DND-41 (cell line): ENCODE results near the gene PEX14.

ENCODE experiments used
- ATAC-seq: fragments of 200-7000 bp; cut with Tn5 transposase; 3 replicates; pipeline ENCODE4 v1.9.1; 2021; ENCODE audit warnings: low read depth; ENCODE audit not compliant: insufficient read depth
- DNase-seq: peaks from one replicate; pipeline ENCODE4 v3.0.0-alpha.2; 2020
- H2AFZ ChIP-seq: 2 replicates; pipeline ENCODE4 v1.6.0; 2012; ENCODE audit warnings: low read depth, low read length
- H3K27ac ChIP-seq: 2 replicates; pipeline ENCODE4 v1.5.1; 2012; ENCODE audit warnings: low read length, inconsistent platforms
- H3K27me3 ChIP-seq: fragments of 200-600 bp; sonication (generic); 2 replicates; pipeline ENCODE4 v1.6.0; 2012; ENCODE audit warnings: low read length, mild to moderate bottlenecking, inconsistent platforms; ENCODE audit not compliant: insufficient read depth, poor library complexity
- H3K36me3 ChIP-seq: 2 replicates; pipeline ENCODE4 v1.5.1; 2012; ENCODE audit warnings: low read length, inconsistent platforms; ENCODE audit not compliant: insufficient read depth
- H3K4me1 ChIP-seq: 2 replicates; pipeline ENCODE4 v1.5.1; 2012; ENCODE audit warnings: mild to moderate bottlenecking, low read length; ENCODE audit not compliant: insufficient read depth
- H3K4me2 ChIP-seq: 2 replicates; pipeline ENCODE4 v1.6.0; 2012; ENCODE audit warnings: mild to moderate bottlenecking, moderate library complexity, low read length, inconsistent platforms; ENCODE audit not compliant: insufficient read depth
- H3K4me3 ChIP-seq, 2 experiments: fragments of 200-600 bp in 1 of 2; shearing (Covaris generic) in 1 of 2; 2 replicates each; pipeline ENCODE4 v1.5.1; 2012 to 2016; ENCODE audit warnings: inconsistent platforms in 2 of 2, low read length in 2 of 2, mild to moderate bottlenecking in 2 of 2, low read depth in 1 of 2, moderate library complexity in 1 of 2
- H3K79me2 ChIP-seq: 2 replicates; pipeline ENCODE4 v1.6.0; 2012; ENCODE audit warnings: low read length, inconsistent platforms; ENCODE audit not compliant: insufficient read depth
- H3K9ac ChIP-seq: 2 replicates; pipeline ENCODE4 v1.6.0; 2012; ENCODE audit warnings: low read depth, mild to moderate bottlenecking, inconsistent platforms, low read length, moderate library complexity
- H3K9me3 ChIP-seq: 2 replicates; pipeline ENCODE4 v1.5.1; 2012; ENCODE audit warnings: low read length, moderate library complexity, mild to moderate bottlenecking, inconsistent platforms; ENCODE audit not compliant: insufficient read depth, severe bottlenecking
- H4K20me1 ChIP-seq: 2 replicates; pipeline ENCODE4 v1.6.0; 2012; ENCODE audit warnings: low read length; ENCODE audit not compliant: insufficient read depth
- EZH2 ChIP-seq: IDR thresholded peaks from 3 replicates; pipeline ENCODE4 v1.6.1; 2012; ENCODE audit warnings: borderline replicate concordance, low read depth, mild to moderate bottlenecking, moderate library complexity, low read length, inconsistent platforms; ENCODE audit not compliant: severe bottlenecking
- TF ChIP-seq, protein P1 (sequence below): IDR thresholded peaks from 2 replicates; pipeline ENCODE4 v1.5.1; 2012; ENCODE audit warnings: borderline replicate concordance, low read length, moderate library complexity, mild to moderate bottlenecking; ENCODE audit not compliant: poor library complexity, severe bottlenecking; ENCODE audit errors: extremely low read depth

PEX14 gene

DNA sequence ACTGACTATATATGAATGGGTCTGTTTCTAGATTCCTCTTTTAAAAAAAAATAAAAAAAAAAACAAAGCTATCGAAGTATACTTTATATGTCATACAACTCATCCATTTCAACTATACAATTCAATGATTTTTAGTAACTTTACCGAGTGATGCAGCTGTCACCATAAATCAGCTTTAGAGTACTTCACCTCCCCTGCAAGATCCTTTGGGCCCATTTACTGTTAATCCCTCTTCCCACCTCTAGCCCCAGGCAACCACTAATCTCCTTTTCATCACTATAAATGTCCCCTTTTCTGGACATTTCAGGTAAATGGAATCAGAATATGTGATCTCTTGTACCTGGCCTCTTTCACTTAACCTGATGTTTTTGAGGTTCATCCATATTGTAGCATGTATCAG lies 133.9 kb downstream of the PEX14 start:
- DNase-seq, result no peak
- Histone ChIP-seq H2AFZ (no peak overlapping the region), H3K4me3 (no peak overlapping the region), H3K9ac (no peak overlapping the region), H3K9me3 (no peaks in the 10 kb centered on the region), H3K36me3 (no peaks in the 10 kb centered on the region), H3K27ac (no peak overlapping the region), H4K20me1 (peaks cover 8% of the 10 kb centered on the region), H3K79me2 (no peaks in the 10 kb centered on the region), H3K27me3 (no peaks in the 10 kb centered on the region), H3K4me1 (no peaks in the 10 kb centered on the region), H3K4me2 (no peak overlapping the region)
- TF ChIP-seq, protein P1, sequence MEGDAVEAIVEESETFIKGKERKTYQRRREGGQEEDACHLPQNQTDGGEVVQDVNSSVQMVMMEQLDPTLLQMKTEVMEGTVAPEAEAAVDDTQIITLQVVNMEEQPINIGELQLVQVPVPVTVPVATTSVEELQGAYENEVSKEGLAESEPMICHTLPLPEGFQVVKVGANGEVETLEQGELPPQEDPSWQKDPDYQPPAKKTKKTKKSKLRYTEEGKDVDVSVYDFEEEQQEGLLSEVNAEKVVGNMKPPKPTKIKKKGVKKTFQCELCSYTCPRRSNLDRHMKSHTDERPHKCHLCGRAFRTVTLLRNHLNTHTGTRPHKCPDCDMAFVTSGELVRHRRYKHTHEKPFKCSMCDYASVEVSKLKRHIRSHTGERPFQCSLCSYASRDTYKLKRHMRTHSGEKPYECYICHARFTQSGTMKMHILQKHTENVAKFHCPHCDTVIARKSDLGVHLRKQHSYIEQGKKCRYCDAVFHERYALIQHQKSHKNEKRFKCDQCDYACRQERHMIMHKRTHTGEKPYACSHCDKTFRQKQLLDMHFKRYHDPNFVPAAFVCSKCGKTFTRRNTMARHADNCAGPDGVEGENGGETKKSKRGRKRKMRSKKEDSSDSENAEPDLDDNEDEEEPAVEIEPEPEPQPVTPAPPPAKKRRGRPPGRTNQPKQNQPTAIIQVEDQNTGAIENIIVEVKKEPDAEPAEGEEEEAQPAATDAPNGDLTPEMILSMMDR, result no peak
- ATAC-seq, result no peak

DNA sequence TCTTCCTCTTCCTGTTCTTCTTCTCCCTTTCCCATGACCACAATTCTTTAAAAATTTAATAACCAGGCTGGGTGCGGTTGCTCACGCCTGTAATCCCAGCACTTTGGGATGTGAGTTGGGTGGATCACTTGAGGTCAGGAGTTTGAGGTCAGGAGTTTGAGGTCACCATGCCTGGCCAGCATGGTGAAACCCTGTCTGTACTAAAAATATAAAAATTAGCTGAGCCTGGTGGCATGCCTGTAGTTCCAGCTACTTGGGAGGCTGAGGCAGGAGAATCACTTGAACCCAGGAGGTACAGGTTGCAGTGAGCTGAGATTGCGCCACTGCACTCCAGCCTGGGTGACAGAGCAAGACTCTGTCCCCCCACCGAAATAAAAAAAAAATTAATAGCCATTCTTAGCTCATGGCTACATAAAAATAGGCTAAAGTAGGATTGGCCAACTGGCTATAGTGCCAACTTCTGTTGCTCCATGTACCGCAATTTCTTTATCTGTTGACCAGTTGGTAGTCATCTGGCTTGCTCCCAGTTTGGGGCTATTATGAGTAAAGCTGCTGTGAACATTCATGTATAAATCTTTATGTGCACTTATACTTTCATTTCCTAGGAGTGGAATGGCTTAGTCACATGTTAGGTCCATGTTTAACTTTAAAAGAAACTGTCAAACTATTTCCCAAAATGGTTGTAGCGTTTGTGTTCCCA lies 136.3 kb downstream of the PEX14 start:
- Histone ChIP-seq H3K79me2 (no peaks in the 10 kb centered on the region), H3K9ac (no peak overlapping the region), H3K4me2 (no peak overlapping the region), H3K36me3 (no peaks in the 10 kb centered on the region), H3K4me3 (no peak overlapping the region), H2AFZ (no peak overlapping the region), H3K27ac (no peak overlapping the region), H3K27me3 (no peaks in the 10 kb centered on the region), H4K20me1 (peaks cover 12% of the 10 kb centered on the region), H3K9me3 (no peaks in the 10 kb centered on the region), H3K4me1 (no peaks in the 10 kb centered on the region)
- TF ChIP-seq EZH2, result no peak
- TF ChIP-seq, protein P1, result no peak
- DNase-seq, result no peak
- no peak for ATAC-seq

DNA sequence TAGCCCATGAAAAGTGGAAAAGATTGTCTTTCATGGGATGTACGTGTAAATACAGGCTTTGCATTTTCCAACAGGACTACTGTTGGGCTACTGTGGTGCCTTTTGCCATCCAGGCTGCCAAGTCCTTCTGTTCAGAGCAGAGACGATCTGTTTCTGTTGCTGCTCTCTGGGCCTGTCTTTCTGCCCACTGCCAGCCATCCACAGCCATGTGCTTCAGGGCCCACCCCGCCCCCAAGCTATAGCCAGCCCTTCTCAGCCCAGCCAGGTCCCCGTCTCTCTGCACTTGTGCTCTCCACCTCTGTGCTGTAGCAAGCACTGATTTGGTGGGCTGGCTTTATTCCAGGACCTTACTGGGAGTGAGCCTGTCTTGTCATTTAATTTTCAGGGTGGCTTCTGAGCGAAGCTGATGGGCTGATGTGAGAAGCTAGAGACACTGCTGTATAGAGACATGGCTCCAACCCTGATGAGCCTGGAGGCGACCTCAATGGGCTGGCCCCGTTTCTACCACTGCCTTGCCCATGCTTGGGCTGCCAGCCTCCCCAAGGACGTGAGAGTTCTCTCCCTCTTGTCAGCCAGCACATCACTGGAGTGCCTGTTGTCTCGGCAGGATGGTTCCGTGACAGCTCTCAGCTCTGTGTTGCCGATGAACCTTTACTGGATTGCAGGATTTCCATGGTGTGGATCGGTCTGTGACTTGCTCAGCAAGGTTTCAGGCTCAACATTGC lies 137.8 kb downstream of the PEX14 start:
- H2AFZ ChIP-seq, result no peak overlapping the region
- H3K36me3 ChIP-seq, result no peaks in the 10 kb centered on the region
- DNase-seq (no peak), ATAC-seq (no peak)
- H3K9me3 ChIP-seq, result no peaks in the 10 kb centered on the region
- no peaks in the 10 kb centered on the region for H3K79me2 ChIP-seq
- no peak overlapping the region for H3K4me3 ChIP-seq
- H3K27me3 ChIP-seq, result no peaks in the 10 kb centered on the region
- no peak overlapping the region for H3K9ac ChIP-seq
- no peak overlapping the region for H3K4me2 ChIP-seq
- no peaks in the 10 kb centered on the region for H3K4me1 ChIP-seq
- H3K27ac ChIP-seq, result no peak overlapping the region
- TF ChIP-seq, protein P1, result no peak
- peaks cover 12% of the 10 kb centered on the region for H4K20me1 ChIP-seq
